Frontal cortex (tissue), 4 donors: ENCODE data around the gene C7orf25. TPM values are rescaled to one million over a fixed set of nuclear protein-coding genes. Genes with fewer than 3 reads are reported as not detected.

ENCODE experiments used
- DNase-seq, 2 donors: peaks; one replicate each; pipeline ENCODE4 v3.0.0; 2012; ENCODE audit warnings: low spot score in 2 of 2
- FAIRE-seq: peaks from 2 replicates; lab custom pipeline; 2012; peaks lifted over from hg19 to GRCh38; lab: Jason Lieb, UNC
- total RNA-seq: library from RNA; depleted of rRNA; stranded (reverse); fragments of >200 nt; gene quantifications from one replicate; pipeline ENCODE4 v1.2.3, GENCODE V29; 2014
- donor health status: control.
- donor health status: control.
- donor health status: control.

The C7orf25 gene
- total RNA-seq = 8.6 TPM

- no peak for FAIRE-seq
Measured at GRCh38 chr7:42911454-42912447, at the start of gene C7orf25. C7orf25 (minus strand) TSS chr7:42912070; CDS start chr7:42910900, 1,170 bp downstream.

GRCh38 chr7:42961170-42961569, 49.3 kb upstream of the C7orf25 start:
- DNase-seq = no peak
- FAIRE-seq = no peak

More at GRCh38 chr7:42911454-42912447, at the start of gene C7orf25:
- DNase-seq = peak; percentile 95 to 97

DNA sequence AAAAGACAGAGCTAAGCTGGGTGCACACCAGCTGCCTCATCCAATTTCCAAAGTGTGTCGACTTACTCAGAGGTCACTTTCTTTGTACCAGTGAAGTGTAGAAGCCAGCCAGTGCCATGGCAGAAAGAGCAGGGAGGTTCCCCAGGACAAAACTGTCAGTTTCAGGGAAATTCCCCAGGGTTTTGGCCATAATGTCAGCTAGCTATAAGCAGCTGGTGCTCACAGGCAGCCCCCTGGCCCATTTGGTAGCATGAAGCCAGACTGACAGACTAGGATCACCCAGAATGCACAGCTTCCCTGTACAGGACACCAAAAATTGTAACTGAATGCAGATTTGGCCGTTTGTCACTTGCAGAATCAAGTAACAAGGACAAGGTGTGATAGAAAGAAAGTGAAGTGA, 48.9 kb upstream of the C7orf25 start:
- FAIRE-seq (no peak), DNase-seq (no peak)

DNA sequence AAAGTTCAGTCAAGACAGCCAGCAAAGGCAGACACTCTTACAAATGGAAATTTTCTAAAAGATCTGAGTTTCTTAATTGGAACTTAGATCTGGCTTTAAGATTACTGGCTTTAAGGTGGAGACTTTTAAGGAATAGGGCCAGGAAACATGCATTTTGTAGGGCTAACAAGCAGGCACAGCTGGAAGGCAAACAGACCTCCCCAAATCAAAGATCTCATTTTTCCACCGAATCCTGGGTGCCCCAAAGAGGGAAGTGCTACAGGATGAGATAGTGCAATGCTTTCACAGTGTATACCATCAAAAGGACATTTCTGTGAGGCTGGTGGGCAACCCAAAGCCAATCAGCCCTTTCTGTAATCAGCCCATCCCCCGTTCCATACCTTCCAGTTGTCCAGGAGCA, 47.7 kb upstream of the C7orf25 start:
- DNase-seq (no peak), FAIRE-seq (no peak)

DNA sequence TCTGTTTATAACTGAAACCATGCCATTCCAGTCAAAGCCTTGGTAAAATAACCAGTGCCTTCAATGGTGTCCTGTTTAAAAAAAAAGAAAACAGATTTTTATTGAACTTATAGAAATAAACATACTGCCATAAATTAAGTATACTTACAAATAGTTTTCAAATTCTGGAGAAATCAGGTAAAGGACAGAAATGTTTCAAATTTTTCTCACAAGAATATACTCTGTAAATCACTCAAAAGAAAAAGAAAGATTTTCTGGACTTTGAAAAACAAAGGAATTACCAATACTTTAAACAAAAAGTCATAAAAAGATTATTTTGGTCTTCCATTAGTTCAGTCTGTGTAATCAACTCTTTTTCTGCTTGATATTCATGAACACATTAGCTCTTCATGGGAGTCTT, 44.2 kb upstream of the C7orf25 start:
- FAIRE-seq (no peak), DNase-seq (no peak)

DNA sequence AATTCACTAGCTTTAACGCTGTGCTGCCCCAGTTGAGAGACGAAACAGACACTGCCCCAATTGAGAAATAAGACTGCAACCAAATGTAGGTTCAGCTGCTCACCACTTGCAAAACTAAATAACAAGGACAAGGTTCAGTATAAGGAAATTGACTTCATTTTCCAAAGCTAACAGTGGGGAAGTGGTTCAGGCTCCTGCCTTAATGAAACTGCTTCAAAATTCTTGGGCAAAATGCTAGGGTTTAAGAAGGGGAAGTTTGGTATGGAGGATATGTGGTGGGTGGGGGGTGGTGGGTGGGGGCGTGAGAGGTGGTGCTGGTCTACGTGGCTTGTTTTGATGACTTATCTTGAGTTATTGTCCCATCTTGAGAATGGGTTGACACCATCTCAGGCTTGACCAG, 42.1 kb upstream of the C7orf25 start:
- FAIRE-seq = no peak
- DNase-seq = no peak

DNA sequence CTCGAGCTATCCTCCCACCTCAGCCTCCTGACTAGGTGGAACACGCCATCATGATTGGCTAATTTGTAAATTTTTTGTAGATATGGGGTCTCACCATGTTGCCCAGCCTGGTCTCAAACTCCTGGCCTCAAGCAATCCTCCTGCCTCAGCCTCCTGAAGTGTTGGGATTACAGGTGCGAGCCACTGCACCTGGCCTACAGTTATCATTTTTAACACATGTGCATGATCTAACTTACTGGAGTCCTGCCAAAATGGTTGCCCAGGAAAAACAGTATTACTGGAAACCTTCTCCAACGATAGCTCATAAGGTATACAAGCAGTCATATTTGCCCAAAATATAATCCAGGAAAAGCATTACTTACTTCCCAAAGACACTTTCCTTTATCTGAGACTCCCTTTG, 40.5 kb upstream of the C7orf25 start:
- DNase-seq = no peak
- FAIRE-seq = no peak

GRCh38 chr7:42950417-42950816, 38.5 kb upstream of the C7orf25 start:
- DNase-seq = no peak
- FAIRE-seq = no peak

- DNase-seq (no peak), FAIRE-seq (no peak)
Measured at GRCh38 chr7:42947521-42947920, 35.7 kb upstream of the C7orf25 start.

DNA sequence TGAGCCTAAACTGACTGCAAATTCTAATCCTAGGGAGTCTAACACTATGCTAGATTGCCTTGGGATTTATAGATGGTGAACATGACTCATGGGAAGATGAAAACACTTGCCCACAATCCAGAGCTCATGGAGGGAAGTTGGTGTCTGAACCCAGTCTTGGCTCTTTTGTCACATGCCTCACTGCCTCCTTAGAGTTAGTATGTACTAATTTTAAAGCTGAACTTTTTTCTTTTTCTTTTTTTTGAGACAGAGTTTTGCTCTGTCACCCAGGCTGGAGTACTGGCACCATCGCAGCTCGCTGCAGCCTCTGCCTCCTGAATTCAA, 34.7 kb upstream of the C7orf25 start:
- no peak for DNase-seq
- FAIRE-seq = no peak

GRCh38 chr7:42945821-42946626, 34.2 kb upstream of the C7orf25 start:
- FAIRE-seq (no peak), DNase-seq (no peak)

GRCh38 chr7:42940985-42941847, 29.3 kb upstream of the C7orf25 start:
- peak in 1 of 2 donors; percentile 56 for DNase-seq
- FAIRE-seq = no peak

GRCh38 chr7:42939457-42940240, 27.8 kb upstream of the C7orf25 start:
- FAIRE-seq = no peak
- no peak for DNase-seq

- DNase-seq (no peak), FAIRE-seq (no peak)
Measured at GRCh38 chr7:42935861-42936260, 24.0 kb upstream of the C7orf25 start.

GRCh38 chr7:42934291-42934690, 22.4 kb upstream of the C7orf25 start:
- DNase-seq (no peak), FAIRE-seq (no peak)

GRCh38 chr7:42932811-42933591, 21.1 kb upstream of the C7orf25 start:
- FAIRE-seq (no peak), DNase-seq (no peak)

- FAIRE-seq = peak; percentile 88
- peak; percentile 80 to 91 for DNase-seq
Measured at GRCh38 chr7:42931834-42932651, 20.2 kb upstream of the C7orf25 start, which contains the start of the genes MRPL32 and PSMA2. MRPL32 (plus strand) TSS chr7:42932376; CDS start chr7:42932387, 11 bp downstream. PSMA2 (minus strand) TSS chr7:42932174; CDS start chr7:42932158, 16 bp downstream.
